ENCODE results near the gene RAMACL. TPM values are rescaled to one million over a fixed set of nuclear protein-coding genes. Genes with fewer than 3 reads are reported as not detected.
A peak's percentile ranks its signal among the peaks of the same experiment; 100 is the strongest.

Gene RAMACL
- total and polyA plus RNA-seq, 11 donors, result 0.27 to 2.0 (median 0.69) TPM

DNA sequence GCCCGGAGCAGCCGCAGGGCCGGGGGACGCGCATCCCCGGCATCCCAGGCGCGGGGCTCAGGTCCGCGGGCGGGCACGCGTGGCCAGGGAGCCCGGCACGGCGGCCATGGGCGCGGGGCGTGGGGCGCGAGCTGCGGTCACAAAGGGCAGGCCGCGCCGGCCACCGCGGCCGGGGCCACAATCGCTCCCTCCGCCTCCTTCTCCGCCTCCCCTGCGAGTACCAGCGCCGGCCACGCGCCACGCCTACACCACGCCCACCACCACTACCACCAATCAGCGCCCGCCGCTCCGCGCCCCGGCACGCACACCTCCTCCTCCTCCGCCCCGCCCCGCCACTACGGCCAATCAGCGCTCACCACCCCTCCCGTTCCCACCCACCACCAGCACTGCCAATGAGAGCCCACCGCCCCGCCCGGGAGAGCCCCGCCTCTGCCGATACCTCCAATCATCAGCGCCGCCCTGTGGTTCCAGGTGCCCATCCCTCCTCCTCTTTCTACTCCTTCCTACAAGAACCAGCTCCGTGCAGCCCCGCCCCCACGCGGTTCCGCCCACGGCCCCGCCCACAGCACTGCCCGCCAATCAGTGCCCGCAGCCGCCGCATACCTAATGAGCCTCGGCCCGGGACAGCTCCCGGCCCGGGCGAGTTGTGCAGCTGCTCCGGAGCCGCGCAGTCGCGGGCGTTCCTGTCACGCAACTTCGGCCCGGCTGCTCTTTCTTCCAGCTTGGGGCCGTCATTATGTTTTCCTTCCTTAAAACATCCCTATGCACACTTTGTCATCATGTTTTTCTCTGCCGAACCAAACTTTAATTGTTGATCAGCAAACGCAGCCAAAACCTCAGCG is 40.8 kb upstream of the RAMACL start, which contains the start of gene RPS6KA2:
TSS of gene RPS6KA2 (minus strand) at position 219 of the 842 bp plus-strand sequence. CDS start 232 bp downstream, outside the sequence.
- Histone ChIP-seq H3K4me1 (peaks cover 5 to 68% (median 35%) of the 10 kb centered on the region in 12 donors), H3K9me3 (no peaks in the 10 kb centered on the region), H3K36me3 (no peaks in the 10 kb centered on the region), H3K27ac (peak within 1 kb of the TSS; percentile 85 to 99 (median 92)), H3K4me3 (peak within 1 kb of the TSS; percentile 58 to 96 (median 90)), H3K27me3 (no peaks in the 10 kb centered on the region)
- DNase-seq (peak; percentile 100), ATAC-seq (peak; percentile 93 to 96 (median 96))
- intact Hi-C loops (cut with DNase I), result loop anchor here (2.0 to 10.0 kb wide), 12 partner anchors 40 to 140 kb away; partner anchors contain the start of gene RAMACL (in 1 of the 10)
- TF ChIP-seq, protein P1, sequence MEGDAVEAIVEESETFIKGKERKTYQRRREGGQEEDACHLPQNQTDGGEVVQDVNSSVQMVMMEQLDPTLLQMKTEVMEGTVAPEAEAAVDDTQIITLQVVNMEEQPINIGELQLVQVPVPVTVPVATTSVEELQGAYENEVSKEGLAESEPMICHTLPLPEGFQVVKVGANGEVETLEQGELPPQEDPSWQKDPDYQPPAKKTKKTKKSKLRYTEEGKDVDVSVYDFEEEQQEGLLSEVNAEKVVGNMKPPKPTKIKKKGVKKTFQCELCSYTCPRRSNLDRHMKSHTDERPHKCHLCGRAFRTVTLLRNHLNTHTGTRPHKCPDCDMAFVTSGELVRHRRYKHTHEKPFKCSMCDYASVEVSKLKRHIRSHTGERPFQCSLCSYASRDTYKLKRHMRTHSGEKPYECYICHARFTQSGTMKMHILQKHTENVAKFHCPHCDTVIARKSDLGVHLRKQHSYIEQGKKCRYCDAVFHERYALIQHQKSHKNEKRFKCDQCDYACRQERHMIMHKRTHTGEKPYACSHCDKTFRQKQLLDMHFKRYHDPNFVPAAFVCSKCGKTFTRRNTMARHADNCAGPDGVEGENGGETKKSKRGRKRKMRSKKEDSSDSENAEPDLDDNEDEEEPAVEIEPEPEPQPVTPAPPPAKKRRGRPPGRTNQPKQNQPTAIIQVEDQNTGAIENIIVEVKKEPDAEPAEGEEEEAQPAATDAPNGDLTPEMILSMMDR (IDR thresholded peaks at IDR 0.05), result peak in 9 of 12 donors; percentile 4 to 49 (median 17)
- TF ChIP-seq POLR2A (IDR thresholded peaks at IDR 0.05), result peak; percentile 92 to 93
- WGBS, 4 donors, result 0 to 1% (median 1%) methylated on average over 54 to 87 of the region's 87 CpGs

DNA sequence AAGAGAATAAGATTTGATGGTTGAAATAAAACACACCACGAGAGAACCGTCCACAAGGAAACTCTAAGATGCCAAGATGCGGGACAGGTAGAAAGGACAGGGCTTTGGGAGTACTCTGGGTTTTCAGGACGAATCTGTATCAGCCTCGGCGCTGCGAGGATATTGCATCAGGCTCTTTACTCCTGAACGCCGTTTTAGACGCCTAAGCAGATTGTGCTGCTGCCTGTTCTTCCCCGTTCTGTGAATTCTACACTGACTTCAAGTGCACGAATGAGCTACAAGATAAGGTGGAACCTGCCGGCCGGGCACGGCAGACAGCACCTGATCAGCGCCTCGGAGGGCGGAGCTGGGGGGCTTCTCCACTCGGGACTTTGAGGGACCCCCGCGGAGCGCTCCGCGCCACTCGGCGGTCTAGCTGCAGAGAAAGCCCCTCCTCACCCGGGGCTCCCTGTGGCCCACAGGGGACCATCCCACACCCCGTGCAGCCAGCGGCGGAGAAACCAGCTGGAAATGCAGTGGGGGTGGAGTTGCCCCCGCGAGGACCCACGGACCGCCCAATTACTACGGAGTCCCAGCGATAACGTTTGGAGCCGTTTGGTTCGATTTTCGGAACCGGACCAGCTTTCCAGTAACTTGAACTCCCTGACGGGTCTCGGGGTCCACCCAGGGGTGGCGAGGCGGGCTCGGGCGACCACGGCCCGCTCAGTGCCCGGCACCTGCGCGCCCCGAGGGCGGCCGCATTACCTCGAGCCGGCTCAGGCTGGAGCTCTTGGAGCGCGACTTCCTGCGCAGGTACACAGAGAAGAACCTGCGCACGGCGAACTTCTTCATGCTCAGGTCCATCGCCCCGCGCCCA is 39.9 kb upstream of the RAMACL start:
- DNase-seq (peak in 2 of 5 donors; percentile 35 to 58), ATAC-seq (no peak)
- H3K36me3 ChIP-seq, result no peaks in the 10 kb centered on the region
- no peaks in the 10 kb centered on the region for H3K9me3 ChIP-seq
- intact Hi-C loops (cut with DNase I), result loop anchor here (2.0 to 10.0 kb wide), 12 partner anchors 39 to 139 kb away; partner anchors contain the start of gene RAMACL (in 1 of the 10)
- no peak for TF ChIP-seq POLR2A (IDR thresholded peaks at IDR 0.05)
- TF ChIP-seq, protein P1 (IDR thresholded peaks at IDR 0.05), result no peak
- H3K4me1 ChIP-seq, result peaks cover 6 to 71% (median 35%) of the 10 kb centered on the region in 12 donors
- 1 to 2% (median 2%) methylated on average over 28 to 66 of the region's 66 CpGs for WGBS, 4 donors
- peak overlapping the region; percentile 72 to 94 (median 82) for H3K27ac ChIP-seq
- no peaks in the 10 kb centered on the region for H3K27me3 ChIP-seq
- peak overlapping the region; percentile 58 to 96 (median 90) for H3K4me3 ChIP-seq

DNA sequence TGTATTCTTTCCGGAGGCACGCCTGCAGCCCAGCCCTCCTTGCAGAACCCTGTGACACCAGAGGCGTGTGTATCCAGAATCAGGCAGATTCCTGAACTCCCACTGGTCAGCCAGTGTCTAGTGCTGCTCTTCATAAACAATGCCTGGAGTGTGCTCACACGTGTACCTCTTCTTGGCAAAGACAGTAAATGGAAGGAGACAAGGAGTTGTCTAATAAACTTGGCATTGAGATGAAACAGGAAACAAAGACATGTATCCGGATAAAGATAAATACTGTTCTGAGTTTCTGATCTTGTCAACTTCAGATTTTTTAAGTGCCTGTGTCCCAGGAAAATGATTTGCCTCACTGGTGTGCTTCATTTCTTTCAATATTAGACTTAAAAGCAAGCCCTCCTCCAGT is 38.9 kb upstream of the RAMACL start:
- ATAC-seq, result no peak
- TF ChIP-seq POLR2A (IDR thresholded peaks at IDR 0.05), result no peak
- TF ChIP-seq, protein P1 (IDR thresholded peaks at IDR 0.05), result no peak
- Histone ChIP-seq H3K36me3 (no peaks in the 10 kb centered on the region), H3K27me3 (no peaks in the 10 kb centered on the region), H3K4me1 (peaks cover 11 to 74% (median 45%) of the 10 kb centered on the region in 12 donors), H3K27ac (peak overlapping the region in 10 of 12 donors; percentile 72 to 94 (median 82)), H3K9me3 (no peaks in the 10 kb centered on the region), H3K4me3 (peak overlapping the region in 10 of 12 donors; percentile 69 to 96 (median 90))
- intact Hi-C loops (cut with DNase I), result loop anchor here (5.0 to 10.0 kb wide), 9 partner anchors 38 to 138 kb away; partner anchors contain the start of gene RAMACL (in 1 of the 10)
- DNase-seq, result peak in 1 of 5 donors; percentile 41
- WGBS, 4 donors, result 26 to 45% (median 27%) methylated on average over 5 of the region's 5 CpGs
